ENCODE data around the gene CRABP1. TPM values are rescaled to one million over a fixed set of nuclear protein-coding genes. Genes with fewer than 3 reads are reported as not detected.

Gene CRABP1
- total and polyA plus RNA-seq, 10 donors = 3.5 to 159 (median 29.8) TPM

- intact Hi-C loops (cut with DNase I; ENCODE audit: low total_unique reads) = no loop called here
- TF ChIP-seq CTCF (IDR thresholded peaks at IDR 0.05 in 8 of 11, conservative IDR thresholded peaks at IDR 0.05 in 3 of 11) = no peak
- TF ChIP-seq POLR2AphosphoS5 (IDR thresholded peaks at IDR 0.05) = no peak
- TF ChIP-seq POLR2A (IDR thresholded peaks at IDR 0.05) = no peak
- no peaks in the 10 kb centered on the region for H3K36me3 ChIP-seq
- no peak overlapping the region for H3K4me3 ChIP-seq
- peaks cover 0 to 13% (median 4%) of the 10 kb centered on the region in 7 donors for H3K27me3 ChIP-seq (replicated peaks in 1 of 7)
- no peak overlapping the region for H3K27ac ChIP-seq
- WGBS, 5 donors = 81 to 96% (median 87%) methylated on average over 5 of the region's 5 CpGs
- no peaks in the 10 kb centered on the region for H3K9me3 ChIP-seq
- peaks cover 0 to 8% (median 4%) of the 10 kb centered on the region in 6 donors for H3K4me1 ChIP-seq
- DNase-seq = no peak
Measured at GRCh38 chr15:78312957-78313356, 27.2 kb upstream of the CRABP1 start.

- H3K27me3 ChIP-seq (replicated peaks in 1 of 7) = peaks cover 0 to 9% (median 0%) of the 10 kb centered on the region in 7 donors
- H3K36me3 ChIP-seq = no peaks in the 10 kb centered on the region
- no peak for DNase-seq
- no peaks in the 10 kb centered on the region for H3K9me3 ChIP-seq
- intact Hi-C loops (cut with DNase I; ENCODE audit: low total_unique reads) = no loop called here
- H3K4me1 ChIP-seq = peaks cover 0 to 4% (median 3%) of the 10 kb centered on the region in 6 donors
- H3K4me3 ChIP-seq = no peak overlapping the region
- WGBS, 5 donors = 73 to 84% (median 78%) methylated on average over 7 to 8 of the region's 8 CpGs
- H3K27ac ChIP-seq = no peak overlapping the region
- TF ChIP-seq CTCF (IDR thresholded peaks at IDR 0.05 in 8 of 11, conservative IDR thresholded peaks at IDR 0.05 in 3 of 11) = no peak
- TF ChIP-seq POLR2A (IDR thresholded peaks at IDR 0.05) = no peak
- no peak for TF ChIP-seq POLR2AphosphoS5 (IDR thresholded peaks at IDR 0.05)
Measured at GRCh38 chr15:78313383-78313782, 26.8 kb upstream of the CRABP1 start.

DNA sequence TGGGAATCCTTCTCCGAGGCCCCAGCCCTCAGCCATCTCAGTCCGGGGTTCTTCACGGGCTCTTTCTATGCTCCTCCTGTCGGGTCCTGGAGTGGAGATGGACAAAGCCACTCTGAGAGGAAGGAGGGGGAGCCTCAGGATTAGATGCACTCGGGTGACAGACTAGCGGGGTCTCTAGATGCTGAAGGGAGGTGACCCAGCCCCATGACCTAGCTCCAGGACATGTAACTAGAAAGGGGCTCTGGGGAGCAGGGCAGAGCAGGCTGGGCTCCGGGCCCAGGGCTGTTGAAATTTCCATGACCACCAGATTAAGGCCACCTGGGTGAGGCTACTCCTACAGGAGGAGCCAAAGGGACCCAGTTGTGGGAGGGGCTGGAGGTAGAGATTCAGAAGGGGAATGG is 26.0 kb upstream of the CRABP1 start:
- Histone ChIP-seq H3K4me1 (no peaks in the 10 kb centered on the region), H3K9me3 (no peaks in the 10 kb centered on the region), H3K27me3 (replicated peaks in 1 of 7) (peaks cover 0 to under 1% (median 0%) of the 10 kb centered on the region in 7 donors), H3K36me3 (no peaks in the 10 kb centered on the region), H3K27ac (no peak overlapping the region), H3K4me3 (no peak overlapping the region)
- 72 to 95% (median 86%) methylated on average over 7 of the region's 7 CpGs for WGBS, 5 donors
- no peak for DNase-seq
- no peak for TF ChIP-seq POLR2A (IDR thresholded peaks at IDR 0.05)
- no peak for TF ChIP-seq POLR2AphosphoS5 (IDR thresholded peaks at IDR 0.05)
- no peak for TF ChIP-seq CTCF (IDR thresholded peaks at IDR 0.05 in 8 of 11, conservative IDR thresholded peaks at IDR 0.05 in 3 of 11)
- intact Hi-C loops (cut with DNase I; ENCODE audit: low total_unique reads) = no loop called here

- Histone ChIP-seq H3K4me3 (no peak overlapping the region), H3K27me3 (replicated peaks in 1 of 7) (no peaks in the 10 kb centered on the region), H3K4me1 (no peaks in the 10 kb centered on the region), H3K27ac (no peak overlapping the region), H3K36me3 (no peaks in the 10 kb centered on the region), H3K9me3 (no peaks in the 10 kb centered on the region)
- TF ChIP-seq POLR2AphosphoS5 (IDR thresholded peaks at IDR 0.05) = no peak
- TF ChIP-seq POLR2A (IDR thresholded peaks at IDR 0.05) = no peak
- TF ChIP-seq CTCF (IDR thresholded peaks at IDR 0.05 in 8 of 11, conservative IDR thresholded peaks at IDR 0.05 in 3 of 11) = no peak
- no peak for DNase-seq
- WGBS, 5 donors = 68 to 87% (median 71%) methylated on average over 6 to 7 of the region's 7 CpGs
- intact Hi-C loops (cut with DNase I; ENCODE audit: low total_unique reads) = no loop called here
Measured at GRCh38 chr15:78315686-78316282, 24.4 kb upstream of the CRABP1 start.

All from spleen (tissue), 11 donors.